ENCODE data around the gene MRGPRF.

Gene MRGPRF

GRCh38 chr11:68962527-68963250 lies 50.4 kb downstream of the MRGPRF start:
- Histone ChIP-seq H3K4me3 (ENCODE audit: low read length) (no peak overlapping the region), H3K4me1 (ENCODE audit: low read length) (no peaks in the 10 kb centered on the region), H4K20me1 (ENCODE audit: insufficient read depth, low read length) (no peaks in the 10 kb centered on the region), H3K27ac (ENCODE audit: low read length) (no peak overlapping the region), H3K9me3 (replicated peaks; ENCODE audit: insufficient read depth, low read length) (no peaks in the 10 kb centered on the region), H3K36me3 (replicated peaks; ENCODE audit: insufficient read depth, low read length) (no peaks in the 10 kb centered on the region), H3K79me2 (ENCODE audit: low read length) (no peaks in the 10 kb centered on the region), H3F3A (ENCODE audit: insufficient read depth, low read length) (no peaks in the 10 kb centered on the region), H2AFZ (ENCODE audit: low read length) (no peak overlapping the region), H3K9ac (ENCODE audit: low read length) (no peak overlapping the region), H3K9me2 (replicated peaks; ENCODE audit: insufficient read depth, low read length) (no peaks in the 10 kb centered on the region), H3K27me3 (replicated peaks; ENCODE audit: insufficient read depth, low read length) (peaks cover 68% of the 10 kb centered on the region), H3K4me2 (ENCODE audit: low read depth, low read length) (no peak overlapping the region)
- TF ChIP-seq, protein P1, sequence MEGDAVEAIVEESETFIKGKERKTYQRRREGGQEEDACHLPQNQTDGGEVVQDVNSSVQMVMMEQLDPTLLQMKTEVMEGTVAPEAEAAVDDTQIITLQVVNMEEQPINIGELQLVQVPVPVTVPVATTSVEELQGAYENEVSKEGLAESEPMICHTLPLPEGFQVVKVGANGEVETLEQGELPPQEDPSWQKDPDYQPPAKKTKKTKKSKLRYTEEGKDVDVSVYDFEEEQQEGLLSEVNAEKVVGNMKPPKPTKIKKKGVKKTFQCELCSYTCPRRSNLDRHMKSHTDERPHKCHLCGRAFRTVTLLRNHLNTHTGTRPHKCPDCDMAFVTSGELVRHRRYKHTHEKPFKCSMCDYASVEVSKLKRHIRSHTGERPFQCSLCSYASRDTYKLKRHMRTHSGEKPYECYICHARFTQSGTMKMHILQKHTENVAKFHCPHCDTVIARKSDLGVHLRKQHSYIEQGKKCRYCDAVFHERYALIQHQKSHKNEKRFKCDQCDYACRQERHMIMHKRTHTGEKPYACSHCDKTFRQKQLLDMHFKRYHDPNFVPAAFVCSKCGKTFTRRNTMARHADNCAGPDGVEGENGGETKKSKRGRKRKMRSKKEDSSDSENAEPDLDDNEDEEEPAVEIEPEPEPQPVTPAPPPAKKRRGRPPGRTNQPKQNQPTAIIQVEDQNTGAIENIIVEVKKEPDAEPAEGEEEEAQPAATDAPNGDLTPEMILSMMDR (IDR thresholded peaks at IDR 0.05; ENCODE audit: low read length): no peak
- TF ChIP-seq EZH2phosphoT487 (IDR thresholded peaks at IDR 0.05; ENCODE audit: low read length) (no peak), EZH2 (optimal IDR thresholded peaks at IDR 0.05; ENCODE audit: low read depth, low read length) (no peak)
- DNase-seq: no peak

- Histone ChIP-seq H3K9me3 (replicated peaks; ENCODE audit: insufficient read depth, low read length) (no peaks in the 10 kb centered on the region), H3K27ac (ENCODE audit: low read length) (no peak overlapping the region), H4K20me1 (ENCODE audit: insufficient read depth, low read length) (no peaks in the 10 kb centered on the region), H3K79me2 (ENCODE audit: low read length) (no peaks in the 10 kb centered on the region), H3F3A (ENCODE audit: insufficient read depth, low read length) (no peaks in the 10 kb centered on the region), H3K4me1 (ENCODE audit: low read length) (no peaks in the 10 kb centered on the region), H3K4me2 (ENCODE audit: low read depth, low read length) (no peak overlapping the region), H3K9me2 (replicated peaks; ENCODE audit: insufficient read depth, low read length) (no peaks in the 10 kb centered on the region), H2AFZ (ENCODE audit: low read length) (no peak overlapping the region), H3K9ac (ENCODE audit: low read length) (no peak overlapping the region), H3K4me3 (ENCODE audit: low read length) (no peak overlapping the region), H3K36me3 (replicated peaks; ENCODE audit: insufficient read depth, low read length) (no peaks in the 10 kb centered on the region), H3K27me3 (replicated peaks; ENCODE audit: insufficient read depth, low read length) (peaks cover 67% of the 10 kb centered on the region)
- TF ChIP-seq EZH2 (optimal IDR thresholded peaks at IDR 0.05; ENCODE audit: low read depth, low read length): no peak
- DNase-seq: no peak
These were observed 51.8 kb downstream of the MRGPRF start for GRCh38 chr11:68961245-68961644.

DNA sequence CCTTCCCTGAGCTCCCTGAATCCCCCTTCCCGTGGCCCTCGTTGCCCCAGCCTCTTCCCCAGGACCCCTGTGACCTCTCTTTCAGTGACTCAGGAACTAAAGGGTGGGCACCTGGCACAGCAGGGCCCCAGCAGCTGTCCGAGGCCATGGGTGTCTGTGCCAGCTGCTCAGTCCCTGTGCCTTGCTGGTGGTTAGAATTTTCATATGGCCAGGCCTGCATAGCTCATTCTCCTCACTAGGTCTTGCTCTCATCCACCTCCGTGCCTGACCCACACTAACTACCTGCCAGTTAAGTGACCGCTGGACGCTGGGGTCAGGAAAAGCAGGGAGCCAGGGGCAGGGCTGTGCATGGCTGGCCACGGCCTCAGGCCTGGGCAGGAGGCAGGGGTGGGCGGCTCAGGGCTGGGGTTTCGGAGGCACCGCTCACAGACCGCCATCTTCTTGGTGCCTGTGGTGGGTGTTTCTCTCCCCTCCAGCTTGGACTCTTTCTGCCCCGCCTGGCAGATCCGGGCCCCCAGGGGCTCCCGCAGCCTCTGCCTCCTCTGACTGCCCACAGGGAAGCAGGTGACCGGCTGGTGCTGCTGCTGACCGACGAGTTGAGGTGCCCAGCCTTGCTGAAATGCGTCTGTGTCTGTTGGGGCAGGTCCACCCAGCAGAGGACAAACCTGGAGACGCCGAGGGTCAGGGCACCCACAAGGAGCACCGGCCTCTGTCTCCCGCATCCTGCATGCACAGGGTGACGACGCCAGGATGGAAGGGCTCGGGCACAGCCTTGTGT lies 52.6 kb downstream of the MRGPRF start:
- Histone ChIP-seq H3K4me2 (ENCODE audit: low read depth, low read length) (no peak overlapping the region), H3K9me2 (replicated peaks; ENCODE audit: insufficient read depth, low read length) (no peaks in the 10 kb centered on the region), H3K79me2 (ENCODE audit: low read length) (no peaks in the 10 kb centered on the region), H3K27ac (ENCODE audit: low read length) (no peak overlapping the region), H3K9me3 (replicated peaks; ENCODE audit: insufficient read depth, low read length) (no peaks in the 10 kb centered on the region), H3K27me3 (replicated peaks; ENCODE audit: insufficient read depth, low read length) (peaks cover 59% of the 10 kb centered on the region), H3F3A (ENCODE audit: insufficient read depth, low read length) (no peaks in the 10 kb centered on the region), H3K4me3 (ENCODE audit: low read length) (no peak overlapping the region), H4K20me1 (ENCODE audit: insufficient read depth, low read length) (no peaks in the 10 kb centered on the region), H3K9ac (ENCODE audit: low read length) (no peak overlapping the region), H2AFZ (ENCODE audit: low read length) (no peak overlapping the region), H3K36me3 (replicated peaks; ENCODE audit: insufficient read depth, low read length) (no peaks in the 10 kb centered on the region), H3K4me1 (ENCODE audit: low read length) (no peaks in the 10 kb centered on the region)
- TF ChIP-seq, protein P1 (IDR thresholded peaks at IDR 0.05; ENCODE audit: low read length): no peak
- no peak for TF ChIP-seq EZH2phosphoT487 (IDR thresholded peaks at IDR 0.05; ENCODE audit: low read length)
- no peak for DNase-seq

Measured in MM.1S (cell line).